GM12878 (cell line): ENCODE data around the gene CHRNA5. TPM values are rescaled to one million over a fixed set of nuclear protein-coding genes. Genes with fewer than 3 reads are reported as not detected.

Experiments
- ATAC-seq: fragments of 200-7000 bp; cut with Tn5 transposase; 3 replicates; pipeline ENCODE4 v1.9.1; 2020; ENCODE audit warnings: mild to moderate bottlenecking, moderate library complexity
- BruUV-seq: library from RNA; stranded (reverse); fragments of 400-500 nt; replicated peaks from 2 replicates; lab custom pipeline; 2021; lab: Mats Ljungman, UMichigan
- CTCF ChIA-PET: fragments of 300-600 bp; sonication (Branson Sonifier 250); formaldehyde crosslinking; extraction: SDS; loops from one replicate; lab custom pipeline; 2021; ENCODE audit warnings: inconsistent platforms; lab: Yijun Ruan, JAX
- POLR2A ChIA-PET: fragments of 350-600 bp; formaldehyde crosslinking; extraction: SDS; loops from one replicate; lab custom pipeline; 2021; ENCODE audit warnings: inconsistent platforms; lab: Charles Lee
- RAD21 ChIA-PET: fragments of 300-600 bp; sonication (Branson Sonifier 250); formaldehyde crosslinking; loops from one replicate; lab custom pipeline; 2023; ENCODE audit warnings: antibody characterized with exemption; ENCODE audit not compliant: unreplicated experiment; lab: Charles Lee
- SMC1A ChIA-PET: fragments of 300-600 bp; sonication (Branson Sonifier 250); formaldehyde crosslinking; loops from one replicate; lab custom pipeline; 2023; ENCODE audit not compliant: unreplicated experiment, uncharacterized antibody; lab: Charles Lee
- DNase-seq: peaks from one replicate; pipeline ENCODE4 v3.0.0-alpha.2; 2011; ENCODE audit warnings: low read depth, low spot score
- FAIRE-seq: peaks from 3 replicates; lab custom pipeline; 2011; peaks lifted over from hg19 to GRCh38; lab: Jason Lieb, UNC
- H2AFZ ChIP-seq: 2 replicates; pipeline ENCODE4 v1.6.0; 2011; ENCODE audit warnings: low read depth, low read length, control low read depth; ENCODE audit not compliant: control insufficient read depth
- H3K27ac ChIP-seq: 2 replicates; pipeline ENCODE4 v1.5.1; 2011; ENCODE audit warnings: control low read depth; ENCODE audit not compliant: control insufficient read depth, insufficient read depth
- H3K27me3 ChIP-seq, 2 experiments: replicated peaks in 1 of 2; 2 replicates each; pipeline versions ENCODE4 v1.6.0 to v1.6.1; 2011; ENCODE audit warnings: low read length in 1 of 2; ENCODE audit not compliant: control insufficient read depth in 2 of 2, insufficient read depth in 2 of 2
- H3K36me3 ChIP-seq, 2 experiments: 2 replicates each; pipeline ENCODE4 v1.5.1; 2011; ENCODE audit warnings: low read length in 1 of 2; ENCODE audit not compliant: control insufficient read depth in 2 of 2, insufficient read depth in 2 of 2
- H3K4me1 ChIP-seq: 2 replicates; pipeline ENCODE4 v1.6.1; 2011; ENCODE audit warnings: mild to moderate bottlenecking, low read length, moderate library complexity, mixed read lengths; ENCODE audit not compliant: control insufficient read depth, insufficient read depth
- H3K4me2 ChIP-seq: 2 replicates; pipeline ENCODE4 v1.6.0; 2011; ENCODE audit warnings: control low read depth; ENCODE audit not compliant: control insufficient read depth, insufficient read depth
- H3K4me3 ChIP-seq: fragments of 200-600 bp; sonication (generic); 2 replicates; pipeline ENCODE4 v1.5.1; 2016
- H3K79me2 ChIP-seq: 2 replicates; pipeline ENCODE4 v1.6.0; 2011; ENCODE audit warnings: low read length; ENCODE audit not compliant: control insufficient read depth, insufficient read depth
- H3K9ac ChIP-seq: 2 replicates; pipeline ENCODE4 v1.8.0; 2011; ENCODE audit warnings: low read length, control low read depth, mixed read lengths; ENCODE audit not compliant: control insufficient read depth, insufficient read depth
- H3K9me3 ChIP-seq: replicated peaks from 3 replicates; pipeline ENCODE4 v1.5.1; 2011; ENCODE audit warnings: mild to moderate bottlenecking, low read length; ENCODE audit not compliant: control insufficient read depth, insufficient read depth
- H4K20me1 ChIP-seq: 2 replicates; pipeline ENCODE4 v1.6.0; 2011; ENCODE audit not compliant: control insufficient read depth, insufficient read depth
- CHD4 ChIP-seq: fragments of 200-600 bp; sonication (generic); IDR thresholded peaks from 2 replicates; pipeline ENCODE4 v1.6.1; 2016; ENCODE audit warnings: mild to moderate bottlenecking
- FOS ChIP-seq: IDR thresholded peaks from 3 replicates; pipeline ENCODE4 v1.6.1; 2011; ENCODE audit warnings: borderline replicate concordance; ENCODE audit not compliant: insufficient read length; ENCODE audit errors: extremely low read depth
- JUNB ChIP-seq: IDR thresholded peaks from 2 replicates; pipeline ENCODE4 v1.6.1; 2016; ENCODE audit warnings: antibody characterized with exemption, mild to moderate bottlenecking
- LARP7 ChIP-seq: fragments of 450-650 bp; IDR thresholded peaks from 2 replicates; pipeline ENCODE4 v1.6.1; 2017; ENCODE audit warnings: mild to moderate bottlenecking
- MTA2 ChIP-seq: fragments of 450-650 bp; IDR thresholded peaks from 2 replicates; pipeline ENCODE4 v1.6.1; 2016; ENCODE audit warnings: low read depth, mild to moderate bottlenecking, moderate library complexity
- YBX1 ChIP-seq: fragments of 450-650 bp; IDR thresholded peaks from 2 replicates; pipeline ENCODE4 v1.6.1; 2016; ENCODE audit warnings: antibody characterized with exemption
- WGBS: methylation state at CpG from one replicate; pipeline ENCODE4 v1.1.6; 2016; ENCODE audit warnings: low lambda C conversion rate; ENCODE audit not compliant: insufficient replicate concordance, insufficient coverage; ENCODE audit errors: missing lambda C conversion rate; 5-methylcytosine and 5-hydroxymethylcytosine counted together
- in situ Hi-C: fragments of 300-500 bp; cut with MboI; formaldehyde crosslinking; loops from 9 replicates; pipeline ENCODE4 v1.14.3; 2018; ENCODE audit warnings: mixed read lengths
- intact Hi-C: fragments of 100-400 bp; cut with micrococcal nuclease; formaldehyde crosslinking; loops from one replicate; pipeline ENCODE4 v1.14.2; 2022; ENCODE audit not compliant: unreplicated experiment
- polyA plus RNA-seq, 11 experiments: library from polyadenylated mRNA; depleted of rRNA in 4 of 11; unstranded in 6 of 11; stranded (reverse) in 5 of 11; fragments of >200 nt; fragmentation: Nextera tagmentation in 4 of 11; fragmentation: Illumina TruSeq in 1 of 11; extraction: Ambion mirVana in 4 of 11; extraction: Trizol in 1 of 11; gene quantifications; 1 replicate in 1 of 11; 2 replicates in 10 of 11; pipeline versions ENCODE4 v1.2.1 to v1.2.3, GENCODE V29; 2011 to 2016; ENCODE audit warnings: inconsistent platforms in 2 of 11, missing spikeins in 2 of 11, low read depth in 1 of 11
- total RNA-seq, 4 experiments: library from RNA; depleted of rRNA in 3 of 4; stranded (reverse); fragments of >200 nt in 3 of 4; fragmentation: Illumina TruSeq in 1 of 4; extraction: Trizol in 1 of 4; gene quantifications; 2 replicates each; pipeline versions ENCODE4 v1.2.1 to v1.2.3, GENCODE V29; 2013 to 2021
- TF ChIP-seq, protein P1 (sequence below): fragments of 450-650 bp; IDR thresholded peaks from 2 replicates; pipeline ENCODE4 v1.6.1; 2018; ENCODE audit warnings: mild to moderate bottlenecking, low read depth, moderate library complexity; ENCODE audit not compliant: partially characterized antibody

The CHRNA5 gene
- total and polyA plus RNA-seq, 10 of the 15 experiments (the other 5 are each of a cell fraction or from before 2014, with no cell fraction given), result 0.74 to 21.4 (median 12.7) TPM

DNA sequence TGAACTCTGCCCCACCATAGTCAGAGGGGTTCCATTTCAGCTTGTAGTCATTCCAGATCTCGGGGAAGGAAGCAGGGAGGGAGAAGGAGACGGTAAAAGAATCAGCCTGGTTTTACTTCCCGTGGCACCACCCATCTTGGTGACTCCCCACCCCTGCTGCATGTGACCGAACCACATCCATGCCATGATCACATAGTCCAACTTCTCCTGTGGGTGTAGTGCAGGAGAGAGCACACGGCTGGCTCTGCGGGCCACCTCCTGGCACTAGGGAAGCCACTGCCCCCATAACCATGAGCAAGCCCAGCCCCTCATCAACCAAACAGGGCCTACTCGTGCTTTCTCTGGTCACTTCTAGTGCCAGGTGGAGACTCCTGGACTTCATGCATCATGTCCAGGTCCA lies 51.8 kb downstream of the CHRNA5 start:
- ChIA-PET SMC1A (no interaction called here), CTCF (no interaction called here), RAD21 (interaction anchor here (1.6 kb wide), 1 partner anchor 92 kb away, joined by 7 read pairs; no protein-coding TSS in a partner anchor), POLR2A (no interaction called here)
- Histone ChIP-seq H2AFZ (no peak overlapping the region), H3K36me3 (no peaks in the 10 kb centered on the region), H3K9ac (no peak overlapping the region), H3K4me2 (no peak overlapping the region), H3K9me3 (no peaks in the 10 kb centered on the region), H3K79me2 (no peaks in the 10 kb centered on the region), H3K27ac (no peak overlapping the region), H3K4me1 (no peaks in the 10 kb centered on the region), H4K20me1 (no peaks in the 10 kb centered on the region), H3K27me3 (peaks cover 5 to 7% of the 10 kb centered on the region in 2 experiments), H3K4me3 (no peak overlapping the region)
- TF ChIP-seq MTA2, result no peak
- intact Hi-C loops, result no loop called here
- WGBS, result 37% methylated on average over 7 of the region's 7 CpGs
- BruUV-seq, result no TSS peak
- no peak for DNase-seq
- FAIRE-seq, result no peak
- in situ Hi-C loops, result loop anchor here (5.0 kb wide), 1 partner anchor 90 kb away; no protein-coding TSS in a partner anchor
- no peak for ATAC-seq

DNA sequence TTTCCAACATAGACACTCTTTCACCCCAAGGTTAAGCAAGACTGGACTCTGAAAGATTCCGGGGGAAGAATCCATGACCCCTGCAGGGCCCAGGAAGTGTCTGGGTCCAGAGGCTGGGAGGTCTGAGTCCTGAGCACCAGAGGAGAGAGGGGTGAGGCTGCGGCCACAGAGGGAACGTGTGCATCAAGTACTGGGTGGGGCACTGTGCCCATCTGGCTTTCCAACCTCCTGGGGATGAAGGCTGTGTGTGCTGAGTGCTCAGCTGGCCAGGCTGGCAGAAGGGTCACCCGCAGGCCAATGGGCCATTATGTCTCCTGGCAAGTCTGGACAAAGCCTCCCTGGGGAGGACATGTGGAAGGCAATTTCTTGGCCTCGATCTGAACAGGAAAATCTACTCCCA lies 52.2 kb downstream of the CHRNA5 start:
- no peak overlapping the region for H3K4me2 ChIP-seq
- RAD21 ChIA-PET, result interaction anchor here (1.6 kb wide), 1 partner anchor 92 kb away, joined by 7 read pairs; no protein-coding TSS in a partner anchor
- CTCF ChIA-PET, result interaction anchor here (1.0 kb wide), 2 partner anchors 91 to 92 kb away, joined by 3 to 4 read pairs; no protein-coding TSS in a partner anchor
- WGBS, result 31% methylated on average over 5 of the region's 5 CpGs
- H3K9me3 ChIP-seq, result no peaks in the 10 kb centered on the region
- H2AFZ ChIP-seq, result no peak overlapping the region
- H3K4me3 ChIP-seq, result no peak overlapping the region
- FAIRE-seq, result no peak
- no peak for ATAC-seq
- no peaks in the 10 kb centered on the region for H3K36me3 ChIP-seq
- POLR2A ChIA-PET, result no interaction called here
- SMC1A ChIA-PET, result no interaction called here
- no TSS peak for BruUV-seq
- no peaks in the 10 kb centered on the region for H4K20me1 ChIP-seq
- H3K27me3 ChIP-seq, result peaks cover 5 to 7% of the 10 kb centered on the region in 2 experiments
- no peaks in the 10 kb centered on the region for H3K4me1 ChIP-seq
- no peak overlapping the region for H3K9ac ChIP-seq
- in situ Hi-C loops, result loop anchor here (5.0 kb wide), 1 partner anchor 90 kb away; no protein-coding TSS in a partner anchor
- no peak overlapping the region for H3K27ac ChIP-seq
- H3K79me2 ChIP-seq, result no peaks in the 10 kb centered on the region
- no peak for DNase-seq
- intact Hi-C loops, result no loop called here
- TF ChIP-seq CHD4, result no peak
- TF ChIP-seq JUNB, result no peak
- TF ChIP-seq, protein P1, sequence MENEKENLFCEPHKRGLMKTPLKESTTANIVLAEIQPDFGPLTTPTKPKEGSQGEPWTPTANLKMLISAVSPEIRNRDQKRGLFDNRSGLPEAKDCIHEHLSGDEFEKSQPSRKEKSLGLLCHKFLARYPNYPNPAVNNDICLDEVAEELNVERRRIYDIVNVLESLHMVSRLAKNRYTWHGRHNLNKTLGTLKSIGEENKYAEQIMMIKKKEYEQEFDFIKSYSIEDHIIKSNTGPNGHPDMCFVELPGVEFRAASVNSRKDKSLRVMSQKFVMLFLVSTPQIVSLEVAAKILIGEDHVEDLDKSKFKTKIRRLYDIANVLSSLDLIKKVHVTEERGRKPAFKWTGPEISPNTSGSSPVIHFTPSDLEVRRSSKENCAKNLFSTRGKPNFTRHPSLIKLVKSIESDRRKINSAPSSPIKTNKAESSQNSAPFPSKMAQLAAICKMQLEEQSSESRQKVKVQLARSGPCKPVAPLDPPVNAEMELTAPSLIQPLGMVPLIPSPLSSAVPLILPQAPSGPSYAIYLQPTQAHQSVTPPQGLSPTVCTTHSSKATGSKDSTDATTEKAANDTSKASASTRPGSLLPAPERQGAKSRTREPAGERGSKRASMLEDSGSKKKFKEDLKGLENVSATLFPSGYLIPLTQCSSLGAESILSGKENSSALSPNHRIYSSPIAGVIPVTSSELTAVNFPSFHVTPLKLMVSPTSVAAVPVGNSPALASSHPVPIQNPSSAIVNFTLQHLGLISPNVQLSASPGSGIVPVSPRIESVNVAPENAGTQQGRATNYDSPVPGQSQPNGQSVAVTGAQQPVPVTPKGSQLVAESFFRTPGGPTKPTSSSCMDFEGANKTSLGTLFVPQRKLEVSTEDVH, result no peak
- no peak for TF ChIP-seq LARP7
- no peak for TF ChIP-seq YBX1
- no peak for TF ChIP-seq FOS
